Tibial artery (tissue), 4 donors: ENCODE measurements around the gene TCP11X1.
"Not testable (repeated sequence)": the region's sequence is repeated elsewhere in the genome, so short reads cannot be mapped to it uniquely, and the experiment has no call there.

Experiments
- DNase-seq, 2 donors: peaks; one replicate each; pipeline ENCODE4 v3.0.0-alpha.2; 2019
- H3K27ac ChIP-seq, 2 donors: fragments of 200-600 bp; sonication (generic) in 1 of 2; 1 replicate in 1 of 2; 2 replicates in 1 of 2; pipeline ENCODE4 v1.5.1; 2018 to 2019; ENCODE audit warnings: mild to moderate bottlenecking in 1 of 2
- H3K27me3 ChIP-seq, 2 donors: fragments of 200-600 bp; sonication (generic) in 1 of 2; one replicate each; pipeline versions ENCODE4 v1.5.1 to v1.6.0; 2016 to 2019
- H3K36me3 ChIP-seq, 3 donors: fragments of 200-600 bp; sonication (generic) in 2 of 3; one replicate each; pipeline ENCODE4 v1.5.1; 2016 to 2019; ENCODE audit warnings: mild to moderate bottlenecking in 2 of 3
- H3K4me1 ChIP-seq, 4 donors: fragments of 200-600 bp; sonication (generic) in 2 of 4; 1 replicate in 3 of 4; 2 replicates in 1 of 4; pipeline ENCODE4 v1.5.1; 2016 to 2019
- H3K4me3 ChIP-seq, 2 donors: fragments of 200-600 bp; sonication (generic) in 1 of 2; 1 replicate in 1 of 2; 2 replicates in 1 of 2; pipeline ENCODE4 v1.5.1; 2018 to 2019; ENCODE audit warnings: mild to moderate bottlenecking in 2 of 2
- H3K9me3 ChIP-seq, 3 donors: fragments of 200-600 bp; sonication (generic) in 1 of 3; one replicate each; pipeline ENCODE4 v1.5.1; 2016 to 2019
- intact Hi-C: fragments of 100-400 bp; cut with DNase I; formaldehyde crosslinking; loops from one replicate; pipeline ENCODE4 v1.15.0; 2023; ENCODE audit warnings: low total_unique reads
- TF ChIP-seq, protein P1 (sequence below), 2 experiments: fragments of 200-600 bp in 1 of 2; fragments of 450-650 bp in 1 of 2; IDR thresholded peaks; one replicate each; pipeline ENCODE4 v1.5.1; 2017 to 2019; ENCODE audit warnings: antibody characterized with exemption in 2 of 2, mild to moderate bottlenecking in 1 of 2, moderate library complexity in 1 of 2

TCP11X1 gene

GRCh38 chrX:102214986-102215385 is at the start of gene TCP11X1:
Gene TCP11X1 (plus strand): TSS chrX:102215301.
- H3K4me1 ChIP-seq, H3K27me3 ChIP-seq, H3K4me3 ChIP-seq, H3K9me3 ChIP-seq, H3K36me3 ChIP-seq, H3K27ac ChIP-seq, intact Hi-C loops, DNase-seq: not testable (repeated sequence)

DNA sequence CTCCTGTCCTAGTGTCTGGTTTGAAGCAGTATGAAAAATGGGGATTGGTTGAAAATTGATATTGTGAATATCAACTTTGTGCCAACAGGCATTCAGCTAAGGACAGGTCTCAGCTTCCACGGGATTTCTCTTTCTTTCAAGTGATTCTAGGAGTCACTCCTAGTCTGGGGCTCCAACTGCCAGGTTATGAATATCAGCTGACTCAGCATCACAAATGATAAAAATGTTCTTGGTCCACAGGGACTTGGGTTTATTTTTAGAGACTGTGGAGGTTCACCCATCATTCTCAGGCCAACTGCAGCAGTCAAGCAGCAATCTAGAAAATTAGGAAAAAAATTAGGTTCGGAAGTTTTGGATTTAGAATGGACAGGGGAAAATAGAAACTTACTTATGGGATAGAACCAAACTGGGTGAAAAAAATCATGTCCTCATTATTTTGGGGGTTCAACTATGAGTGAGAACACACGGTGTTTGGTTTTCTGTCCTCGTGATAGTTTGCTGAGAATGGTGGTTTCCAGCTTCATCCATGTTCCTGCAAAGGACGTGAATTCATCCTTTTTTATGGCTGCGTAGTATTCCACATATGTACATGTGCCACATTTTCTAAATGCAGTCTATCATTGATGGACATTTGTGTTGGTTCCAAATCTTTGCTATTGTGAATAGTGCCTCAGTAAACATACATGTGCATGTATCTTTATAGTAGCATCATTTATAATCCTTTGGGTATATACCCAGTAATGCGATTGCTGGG is 29.0 kb upstream of the TCP11X1 start:
- H3K36me3 ChIP-seq, result no peaks in the 10 kb centered on the region
- DNase-seq, result no peak
- H3K27me3 ChIP-seq, result no peaks in the 10 kb centered on the region
- TF ChIP-seq, protein P1, sequence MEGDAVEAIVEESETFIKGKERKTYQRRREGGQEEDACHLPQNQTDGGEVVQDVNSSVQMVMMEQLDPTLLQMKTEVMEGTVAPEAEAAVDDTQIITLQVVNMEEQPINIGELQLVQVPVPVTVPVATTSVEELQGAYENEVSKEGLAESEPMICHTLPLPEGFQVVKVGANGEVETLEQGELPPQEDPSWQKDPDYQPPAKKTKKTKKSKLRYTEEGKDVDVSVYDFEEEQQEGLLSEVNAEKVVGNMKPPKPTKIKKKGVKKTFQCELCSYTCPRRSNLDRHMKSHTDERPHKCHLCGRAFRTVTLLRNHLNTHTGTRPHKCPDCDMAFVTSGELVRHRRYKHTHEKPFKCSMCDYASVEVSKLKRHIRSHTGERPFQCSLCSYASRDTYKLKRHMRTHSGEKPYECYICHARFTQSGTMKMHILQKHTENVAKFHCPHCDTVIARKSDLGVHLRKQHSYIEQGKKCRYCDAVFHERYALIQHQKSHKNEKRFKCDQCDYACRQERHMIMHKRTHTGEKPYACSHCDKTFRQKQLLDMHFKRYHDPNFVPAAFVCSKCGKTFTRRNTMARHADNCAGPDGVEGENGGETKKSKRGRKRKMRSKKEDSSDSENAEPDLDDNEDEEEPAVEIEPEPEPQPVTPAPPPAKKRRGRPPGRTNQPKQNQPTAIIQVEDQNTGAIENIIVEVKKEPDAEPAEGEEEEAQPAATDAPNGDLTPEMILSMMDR (IDR thresholded peaks at IDR 0.05), result no peak
- no peak overlapping the region for H3K4me3 ChIP-seq
- no peak overlapping the region for H3K27ac ChIP-seq
- H3K9me3 ChIP-seq, result peaks cover 0 to 5% (median 0%) of the 10 kb centered on the region in 3 donors
- no peaks in the 10 kb centered on the region for H3K4me1 ChIP-seq
- intact Hi-C loops, result no loop called here

DNA sequence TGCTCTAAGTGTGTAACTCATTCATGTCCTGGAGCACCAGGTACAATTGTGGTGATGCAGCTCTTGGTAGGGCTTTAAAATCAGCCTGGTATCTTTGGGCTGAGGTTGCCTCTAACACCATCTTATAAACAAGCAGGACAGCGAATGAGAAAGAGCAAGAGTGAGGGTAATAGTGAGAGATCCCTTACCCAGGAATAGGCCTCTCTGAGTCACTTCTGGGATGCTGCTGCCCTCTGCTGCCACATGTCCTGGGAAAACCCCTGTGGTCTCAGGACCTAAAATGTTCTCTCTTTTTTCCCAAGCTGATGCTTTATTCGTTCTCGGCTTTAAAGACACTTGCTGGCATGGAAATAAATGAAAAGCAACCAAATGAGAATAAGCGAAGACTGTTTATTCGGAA is 7.2 kb upstream of the TCP11X1 start:
- H3K9me3 ChIP-seq, H3K4me3 ChIP-seq, intact Hi-C loops, H3K36me3 ChIP-seq, H3K27me3 ChIP-seq, H3K4me1 ChIP-seq, DNase-seq, H3K27ac ChIP-seq: not testable (repeated sequence)

- H3K4me1 ChIP-seq, intact Hi-C loops, H3K27me3 ChIP-seq, H3K27ac ChIP-seq, DNase-seq, H3K9me3 ChIP-seq, H3K4me3 ChIP-seq, H3K36me3 ChIP-seq: not testable (repeated sequence)
Observed at GRCh38 chrX:102216497-102216896, 1.4 kb downstream of the TCP11X1 start.

- intact Hi-C loops, result not testable (repeated sequence)
Observed at GRCh38 chrX:102235678-102236077, 20.6 kb downstream of the TCP11X1 start.

DNA sequence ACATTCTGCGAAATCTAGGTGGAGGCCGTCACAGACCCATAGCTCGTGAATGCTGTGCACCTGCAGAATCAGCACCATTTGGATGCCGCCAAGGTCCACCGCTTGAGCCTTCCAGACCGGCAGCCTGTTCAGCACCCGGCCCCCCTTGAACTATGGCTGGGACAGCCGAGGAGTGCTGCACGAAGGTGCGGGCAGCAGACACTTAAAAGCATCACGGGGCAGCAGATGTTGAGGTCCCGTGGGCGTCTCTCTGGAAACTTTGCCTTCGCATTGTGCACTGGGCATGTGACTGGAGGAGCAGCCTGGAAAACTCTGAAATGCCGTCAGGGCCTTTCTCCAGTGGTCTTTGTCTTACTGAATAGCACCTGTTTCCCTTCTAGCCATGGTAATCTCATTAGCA is 25.2 kb downstream of the TCP11X1 start:
- H3K27ac ChIP-seq, H3K4me1 ChIP-seq, H3K4me3 ChIP-seq, H3K9me3 ChIP-seq, intact Hi-C loops, H3K27me3 ChIP-seq, H3K36me3 ChIP-seq, DNase-seq: not testable (repeated sequence)

More at GRCh38 chrX:102235678-102236077, 20.6 kb downstream of the TCP11X1 start:
- DNase-seq, H3K4me1 ChIP-seq, H3K4me3 ChIP-seq, H3K36me3 ChIP-seq, H3K9me3 ChIP-seq, H3K27me3 ChIP-seq, H3K27ac ChIP-seq: not testable (repeated sequence)

GRCh38 chrX:102246893-102247292 is 31.8 kb downstream of the TCP11X1 start, which contains the start of gene NXF2:
Gene NXF2 (plus strand): TSS chrX:102247167. CDS start chrX:102307079, 59,912 bp downstream.
- H3K36me3 ChIP-seq, H3K9me3 ChIP-seq, H3K4me3 ChIP-seq, H3K27me3 ChIP-seq, DNase-seq, intact Hi-C loops, H3K27ac ChIP-seq, H3K4me1 ChIP-seq: not testable (repeated sequence)

DNA sequence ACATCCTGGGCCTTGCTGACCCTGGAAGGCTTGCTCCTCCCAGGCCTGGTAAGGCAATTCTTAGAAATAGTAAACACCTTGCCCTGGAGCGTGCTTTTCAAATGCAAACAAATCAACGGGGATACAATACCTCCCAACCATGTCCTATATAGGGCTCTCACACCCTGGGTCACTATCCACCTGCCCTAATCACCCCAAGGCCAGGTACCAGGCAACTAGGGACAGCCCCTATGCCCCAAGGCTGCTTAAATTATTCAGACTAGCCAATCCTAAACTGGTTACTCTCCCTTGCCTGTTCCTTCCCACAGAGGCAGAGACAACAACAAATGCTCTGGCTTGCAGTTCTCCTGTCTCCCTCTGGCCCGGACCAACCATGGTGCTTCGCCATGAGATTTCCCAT is 57.1 kb downstream of the TCP11X1 start:
- intact Hi-C loops, H3K4me1 ChIP-seq, H3K9me3 ChIP-seq: not testable (repeated sequence)

More for the DNA sequence above, 57.1 kb downstream of the TCP11X1 start:
- DNase-seq, H3K36me3 ChIP-seq, H3K27me3 ChIP-seq, H3K27ac ChIP-seq, H3K4me3 ChIP-seq: not testable (repeated sequence)
